GM10248 (cell line): Measurements from ENCODE around the gene COL8A1.

Source experiments
- CTCF ChIA-PET: fragments of 300-600 bp; sonication (Branson Sonifier 250); formaldehyde crosslinking; extraction: SDS; loops from one replicate; lab custom pipeline; 2021; ENCODE audit warnings: antibody characterized with exemption; lab: Yijun Ruan, JAX
- POLR2A ChIA-PET: fragments of 350-650 bp; sonication (Branson Sonifier 250); formaldehyde crosslinking; extraction: SDS; loops from one replicate; lab custom pipeline; 2020; ENCODE audit warnings: antibody characterized with exemption; lab: Yijun Ruan, JAX
- DNase-seq: peaks from one replicate; pipeline ENCODE4 v3.0.0; 2012; ENCODE audit errors: extremely low spot score
- TF ChIP-seq, protein P1 (sequence below): IDR thresholded peaks from 2 replicates; pipeline ENCODE4 v1.5.1; 2012; ENCODE audit warnings: mild to moderate bottlenecking, low read depth; ENCODE audit errors: extremely low read depth, missing control alignments, control extremely low read depth

The COL8A1 gene

DNA sequence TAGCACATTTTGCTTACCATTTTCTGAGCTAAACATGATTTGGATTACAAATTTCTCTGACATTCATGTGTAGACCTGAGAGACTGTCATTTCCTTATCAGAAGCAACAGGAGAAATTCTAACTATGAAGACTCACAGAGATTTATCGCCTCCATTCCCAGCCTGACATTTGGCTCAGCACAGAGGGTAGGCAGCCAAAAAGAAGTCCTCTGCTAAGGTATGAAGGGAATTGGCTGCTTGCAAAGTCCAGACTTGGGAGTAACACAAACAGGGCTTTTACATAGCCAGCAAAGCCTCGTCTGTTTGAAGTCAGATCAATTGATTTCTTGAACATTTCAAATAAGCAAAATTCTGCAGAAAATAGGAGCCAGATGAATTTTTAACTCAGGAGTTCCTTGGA, 122.2 kb downstream of the COL8A1 start:
- ChIA-PET POLR2A (no interaction called here), CTCF (interaction anchor here (1.5 kb wide), 1 partner anchor 943 kb away, joined by 3 read pairs; no protein-coding TSS in a partner anchor)
- no peak for DNase-seq
- TF ChIP-seq, protein P1, sequence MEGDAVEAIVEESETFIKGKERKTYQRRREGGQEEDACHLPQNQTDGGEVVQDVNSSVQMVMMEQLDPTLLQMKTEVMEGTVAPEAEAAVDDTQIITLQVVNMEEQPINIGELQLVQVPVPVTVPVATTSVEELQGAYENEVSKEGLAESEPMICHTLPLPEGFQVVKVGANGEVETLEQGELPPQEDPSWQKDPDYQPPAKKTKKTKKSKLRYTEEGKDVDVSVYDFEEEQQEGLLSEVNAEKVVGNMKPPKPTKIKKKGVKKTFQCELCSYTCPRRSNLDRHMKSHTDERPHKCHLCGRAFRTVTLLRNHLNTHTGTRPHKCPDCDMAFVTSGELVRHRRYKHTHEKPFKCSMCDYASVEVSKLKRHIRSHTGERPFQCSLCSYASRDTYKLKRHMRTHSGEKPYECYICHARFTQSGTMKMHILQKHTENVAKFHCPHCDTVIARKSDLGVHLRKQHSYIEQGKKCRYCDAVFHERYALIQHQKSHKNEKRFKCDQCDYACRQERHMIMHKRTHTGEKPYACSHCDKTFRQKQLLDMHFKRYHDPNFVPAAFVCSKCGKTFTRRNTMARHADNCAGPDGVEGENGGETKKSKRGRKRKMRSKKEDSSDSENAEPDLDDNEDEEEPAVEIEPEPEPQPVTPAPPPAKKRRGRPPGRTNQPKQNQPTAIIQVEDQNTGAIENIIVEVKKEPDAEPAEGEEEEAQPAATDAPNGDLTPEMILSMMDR: no peak

DNA sequence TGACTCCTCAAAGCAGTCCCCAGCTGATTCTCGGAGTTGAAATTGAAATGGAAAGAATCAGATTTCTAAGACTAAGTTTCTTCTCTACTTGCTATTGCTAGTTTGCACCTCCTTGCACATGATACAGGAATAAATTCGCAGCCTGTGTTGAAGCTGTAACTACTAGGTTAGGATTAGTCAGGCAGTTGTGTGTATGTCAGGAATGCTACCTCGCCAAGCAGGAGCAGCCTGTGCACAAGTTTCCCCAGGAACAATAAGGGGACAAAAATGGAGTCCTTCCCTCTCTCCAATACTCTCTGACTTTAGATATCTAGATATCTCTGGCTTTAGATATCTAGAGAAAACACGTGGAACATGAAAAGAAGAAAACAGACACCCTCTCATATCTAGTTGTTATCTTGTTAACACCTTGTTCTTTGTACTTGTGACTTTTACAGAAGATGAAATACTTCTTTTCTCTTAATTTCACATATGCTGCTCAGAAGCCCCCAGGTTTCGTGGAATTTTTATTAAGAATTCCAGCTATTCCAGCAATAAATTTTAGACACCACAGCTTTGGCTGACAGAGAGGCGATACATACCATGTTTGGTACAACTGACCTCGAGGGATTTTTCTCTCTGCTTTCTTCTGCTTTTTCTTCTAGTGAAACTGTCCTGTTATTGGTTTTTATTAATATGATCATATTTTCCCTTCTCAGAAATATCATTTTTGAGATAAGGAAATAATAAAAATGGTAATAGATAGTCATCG, 123.2 kb downstream of the COL8A1 start:
- POLR2A ChIA-PET: no interaction called here
- TF ChIP-seq, protein P1: no peak
- CTCF ChIA-PET: interaction anchor here (1.5 to 3.6 kb wide), 2 partner anchors 8 to 944 kb away, joined by 3 to 17 read pairs; no protein-coding TSS in a partner anchor

DNA sequence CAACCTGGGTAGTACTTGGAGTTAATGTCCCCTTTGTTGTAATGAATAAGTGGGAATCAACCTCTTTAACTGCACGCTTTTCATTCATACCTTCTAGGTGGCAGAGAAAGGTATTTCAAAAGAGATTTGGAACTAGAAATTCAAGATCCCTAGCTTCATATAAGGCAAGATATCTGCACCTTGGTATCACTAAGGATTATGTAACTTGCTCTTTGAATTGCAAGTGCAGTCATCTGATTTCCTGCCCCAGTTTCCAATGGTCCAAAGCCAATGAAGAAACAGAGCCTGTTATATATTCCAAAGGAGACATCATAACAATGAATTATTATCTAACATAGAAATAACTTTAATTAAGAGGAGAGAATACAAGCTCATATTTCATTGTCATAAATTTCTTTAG, 124.5 kb downstream of the COL8A1 start:
- no peak for DNase-seq
- POLR2A ChIA-PET: no interaction called here
- CTCF ChIA-PET: interaction anchor here (3.6 kb wide), 1 partner anchor 9 kb away, joined by 17 read pairs; no protein-coding TSS in a partner anchor
- TF ChIP-seq, protein P1: no peak

More for the DNA sequence above, 123.2 kb downstream of the COL8A1 start:
- no peak for DNase-seq

DNA sequence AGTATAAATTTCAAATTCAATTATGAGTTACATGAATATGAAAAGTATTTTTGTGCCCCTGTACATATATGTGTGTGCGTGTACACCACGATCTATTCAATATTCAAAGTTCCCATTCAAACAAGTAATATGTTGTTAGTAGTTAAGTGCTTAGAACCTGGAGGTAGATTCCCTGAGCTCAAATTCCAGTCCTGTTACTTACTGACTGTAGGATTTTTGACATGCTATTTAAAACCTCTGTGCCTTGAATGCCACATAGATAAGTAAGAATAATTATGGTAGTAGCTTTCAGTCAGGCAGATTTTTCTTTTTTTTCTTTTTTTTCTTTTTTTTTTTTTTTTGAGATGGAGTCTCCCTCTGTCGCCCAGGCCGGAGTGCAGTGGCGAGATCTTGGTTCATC, 126.0 kb downstream of the COL8A1 start:
- POLR2A ChIA-PET: no interaction called here
- no peak for DNase-seq
- CTCF ChIA-PET: interaction anchor here (0.9 to 3.6 kb wide), 3 partner anchors 10 to 947 kb away, joined by 3 to 17 read pairs (median 3); no protein-coding TSS in a partner anchor
- TF ChIP-seq, protein P1: no peak

DNA sequence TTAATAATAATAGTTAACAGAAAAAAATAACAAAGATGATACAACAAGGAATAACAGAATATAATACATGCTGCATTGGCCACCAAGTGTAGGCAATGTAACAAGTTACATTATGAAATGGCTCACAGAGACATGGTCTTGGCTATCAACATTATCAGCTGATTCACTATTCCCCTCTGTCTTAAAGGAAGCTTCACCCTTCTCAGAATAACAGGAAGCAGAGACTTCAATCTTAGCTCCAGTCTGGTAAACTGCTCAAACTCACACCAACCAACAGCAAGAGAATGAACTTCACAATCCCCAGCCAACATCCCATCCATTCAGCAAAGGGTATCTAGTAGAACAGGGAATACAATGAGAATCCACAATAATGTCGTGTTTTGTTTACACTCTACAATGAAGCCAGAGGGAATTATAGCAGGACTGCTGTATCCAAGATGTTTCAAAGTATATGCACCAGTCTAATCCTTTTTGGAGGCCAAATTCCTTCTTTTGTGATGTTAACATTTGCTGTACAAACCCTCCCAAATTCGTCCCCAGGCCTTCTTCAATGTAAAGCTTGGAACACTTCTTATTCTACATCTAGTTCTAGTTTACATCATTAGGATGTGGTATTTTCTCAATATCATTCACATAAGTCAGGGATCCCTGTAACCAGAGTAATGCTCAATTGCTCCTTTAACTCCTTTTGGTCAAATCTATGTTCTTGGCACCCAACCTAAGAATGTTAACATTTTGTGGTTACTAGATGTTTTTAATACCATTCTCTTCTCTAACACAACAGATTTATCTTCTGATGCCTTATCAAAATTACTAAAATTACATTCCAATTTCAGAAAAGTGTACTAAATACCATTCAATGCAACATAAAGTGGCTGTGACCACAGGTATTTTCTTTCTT, 126.9 kb downstream of the COL8A1 start:
- POLR2A ChIA-PET: no interaction called here
- CTCF ChIA-PET: interaction anchor here (0.6 to 3.6 kb wide), 5 partner anchors 11 to 948 kb away, joined by 3 to 17 read pairs (median 3); no protein-coding TSS in a partner anchor
- no peak for DNase-seq
- TF ChIP-seq, protein P1: no peak

DNA sequence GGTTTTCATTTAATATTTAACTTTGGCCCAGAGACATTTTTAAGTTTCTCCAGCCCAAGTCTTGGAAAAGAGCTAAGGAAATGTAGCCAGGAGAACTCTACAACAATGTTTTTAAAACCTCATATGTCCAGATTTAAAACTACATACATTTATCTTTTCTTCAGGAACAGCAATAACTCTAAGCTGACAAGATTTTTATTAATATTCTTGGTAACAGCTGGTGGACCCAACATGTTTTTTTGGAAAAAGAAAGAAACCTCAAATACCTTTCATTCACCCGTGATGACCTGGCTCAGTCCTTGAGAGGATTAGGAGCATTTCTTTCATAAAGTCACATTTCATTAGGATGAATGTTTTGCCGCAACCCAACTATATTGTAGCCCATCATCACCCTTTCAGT, 128.9 kb downstream of the COL8A1 start:
- ChIA-PET POLR2A (no interaction called here), CTCF (interaction anchor here (1.3 to 2.7 kb wide), 4 partner anchors 10 to 594 kb away, joined by 3 to 17 read pairs (median 4); no protein-coding TSS in a partner anchor)
- no peak for DNase-seq
- TF ChIP-seq, protein P1: no peak
